ENCODE results near the gene HIVEP3.

Gene HIVEP3

DNA sequence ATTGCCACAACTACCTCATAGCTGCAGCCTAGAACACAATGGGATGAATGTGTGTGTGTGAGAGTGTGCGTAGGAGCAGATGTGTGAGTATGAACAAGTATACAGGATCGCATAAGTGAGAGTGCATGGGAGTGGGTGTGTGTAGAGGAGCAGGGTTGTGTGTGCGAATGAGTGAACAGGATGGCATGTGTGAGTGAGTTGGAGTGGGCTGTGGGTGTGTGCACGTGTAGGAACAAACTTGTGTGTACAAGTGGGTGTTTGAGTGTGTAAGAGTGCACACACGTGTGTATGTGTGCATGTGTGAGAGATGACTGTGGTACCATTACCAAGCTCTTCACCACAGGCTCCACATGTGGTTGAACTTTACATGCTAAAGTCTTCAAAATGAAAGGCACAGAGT is 258.8 kb downstream of the HIVEP3 start:
- H3K4me1 ChIP-seq (ENCODE audit: insufficient read depth, low read length), result peaks cover 89% of the 10 kb centered on the region
- TF ChIP-seq CTCF (IDR thresholded peaks at IDR 0.05; ENCODE audit: borderline replicate concordance, extremely low read depth, low read length, poor library complexity, severe bottlenecking) (no peak), EZH2 (IDR thresholded peaks at IDR 0.05; ENCODE audit: borderline replicate concordance, low read depth, low read length, severe bottlenecking) (no peak)
- H3K36me3 ChIP-seq (ENCODE audit: insufficient read depth, low read length), result peaks cover 44% of the 10 kb centered on the region
- no peak overlapping the region for H2AFZ ChIP-seq (ENCODE audit: low read depth, low read length)
- no peaks in the 10 kb centered on the region for H3K27me3 ChIP-seq (ENCODE audit: insufficient read depth, low read length, poor library complexity)
- peaks cover 81% of the 10 kb centered on the region for H4K20me1 ChIP-seq (ENCODE audit: insufficient read depth, low read length)
- H3K4me2 ChIP-seq (ENCODE audit: insufficient read depth, low read length), result peak overlapping the region; percentile 74
- peak overlapping the region in 1 of 2 experiments; percentile 83; a peak in 3 of 4 replicates for H3K4me3 ChIP-seq (ENCODE audit: low read depth in 1 of 2, low read length in 2 of 2)
- no peak for DNase-seq
- peak overlapping the region; percentile 78 for H3K9ac ChIP-seq (ENCODE audit: low read depth, low read length)
- peaks cover 92% of the 10 kb centered on the region for H3K79me2 ChIP-seq (ENCODE audit: insufficient read depth, low read length)
- H3K27ac ChIP-seq (ENCODE audit: low read length), result peak overlapping the region; percentile 90
- ATAC-seq (ENCODE audit: insufficient read depth, low read depth), result no peak
- H3K9me3 ChIP-seq (ENCODE audit: insufficient read depth, low read length, severe bottlenecking), result no peaks in the 10 kb centered on the region

GRCh38 chr1:41659159-41659495 is 259.6 kb downstream of the HIVEP3 start:
- TF ChIP-seq CTCF (IDR thresholded peaks at IDR 0.05; ENCODE audit: borderline replicate concordance, extremely low read depth, low read length, poor library complexity, severe bottlenecking) (no peak), EZH2 (IDR thresholded peaks at IDR 0.05; ENCODE audit: borderline replicate concordance, low read depth, low read length, severe bottlenecking) (no peak)
- peak overlapping the region; percentile 74 for H3K4me2 ChIP-seq (ENCODE audit: insufficient read depth, low read length)

DNA sequence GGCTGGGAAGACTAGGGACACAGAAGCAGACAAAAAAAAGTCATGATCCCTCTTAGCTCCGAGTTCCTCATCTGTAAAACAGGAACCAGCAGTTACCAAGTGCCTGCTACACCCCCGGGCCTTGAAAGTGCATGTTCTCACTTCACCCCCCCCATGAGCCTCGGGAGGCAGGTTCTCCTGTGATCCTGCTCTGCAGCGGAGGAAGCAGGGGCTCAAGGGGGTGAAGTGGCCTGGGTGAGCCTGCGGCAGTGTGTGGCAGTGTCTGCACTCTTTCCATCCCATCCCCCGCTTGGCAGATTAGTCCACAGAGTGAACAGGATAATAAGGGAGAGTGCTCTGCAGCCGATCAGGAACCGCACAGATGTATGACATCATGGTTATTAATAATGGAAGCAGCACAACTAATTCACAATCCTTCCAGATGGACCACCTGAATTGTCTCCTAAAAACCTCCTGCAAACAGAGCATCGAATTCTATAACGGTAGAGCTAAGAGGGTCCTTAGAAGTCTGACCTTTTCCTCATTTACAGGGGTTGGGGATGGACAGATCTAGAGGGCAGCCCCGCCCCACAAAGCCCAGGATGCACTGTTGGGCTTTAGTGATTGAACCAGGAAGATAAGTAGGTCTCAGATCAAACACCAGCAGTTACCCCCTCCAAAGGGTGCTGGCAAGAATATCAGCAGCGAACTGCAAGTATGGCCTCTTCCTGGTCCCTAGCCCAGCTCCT is 260.1 kb downstream of the HIVEP3 start:
- ATAC-seq (ENCODE audit: insufficient read depth, low read depth) (no peak), DNase-seq (no peak)
- Histone ChIP-seq H2AFZ (ENCODE audit: low read depth, low read length) (no peak overlapping the region), H3K9ac (ENCODE audit: low read depth, low read length) (peak overlapping the region; percentile 78), H3K4me2 (ENCODE audit: insufficient read depth, low read length) (peak overlapping the region; percentile 74), H3K4me1 (ENCODE audit: insufficient read depth, low read length) (peaks cover 89% of the 10 kb centered on the region), H3K79me2 (ENCODE audit: insufficient read depth, low read length) (peaks cover 92% of the 10 kb centered on the region), H3K9me3 (ENCODE audit: insufficient read depth, low read length, severe bottlenecking) (no peaks in the 10 kb centered on the region), H3K36me3 (ENCODE audit: insufficient read depth, low read length) (peaks cover 47% of the 10 kb centered on the region), H4K20me1 (ENCODE audit: insufficient read depth, low read length) (peaks cover 81% of the 10 kb centered on the region), H3K27ac (ENCODE audit: low read length) (peak overlapping the region; percentile 90), H3K4me3 (ENCODE audit: low read depth in 1 of 2, low read length in 2 of 2) (peak overlapping the region in 1 of 2 experiments; percentile 83; a peak in 2 of 4 replicates), H3K27me3 (ENCODE audit: insufficient read depth, low read length, poor library complexity) (no peaks in the 10 kb centered on the region)
- no peak for TF ChIP-seq CTCF (IDR thresholded peaks at IDR 0.05; ENCODE audit: borderline replicate concordance, extremely low read depth, low read length, poor library complexity, severe bottlenecking)
- no peak for TF ChIP-seq EZH2 (IDR thresholded peaks at IDR 0.05; ENCODE audit: borderline replicate concordance, low read depth, low read length, severe bottlenecking)

More at GRCh38 chr1:41659159-41659495, 259.6 kb downstream of the HIVEP3 start:
- Histone ChIP-seq H3K4me3 (ENCODE audit: low read depth in 1 of 2, low read length in 2 of 2) (peak overlapping the region in 1 of 2 experiments; percentile 83; a peak in 2 of 4 replicates), H3K27me3 (ENCODE audit: insufficient read depth, low read length, poor library complexity) (no peaks in the 10 kb centered on the region), H4K20me1 (ENCODE audit: insufficient read depth, low read length) (peaks cover 86% of the 10 kb centered on the region), H3K4me1 (ENCODE audit: insufficient read depth, low read length) (peaks cover 89% of the 10 kb centered on the region), H3K79me2 (ENCODE audit: insufficient read depth, low read length) (peaks cover 92% of the 10 kb centered on the region), H2AFZ (ENCODE audit: low read depth, low read length) (no peak overlapping the region), H3K9me3 (ENCODE audit: insufficient read depth, low read length, severe bottlenecking) (no peaks in the 10 kb centered on the region), H3K36me3 (ENCODE audit: insufficient read depth, low read length) (peaks cover 47% of the 10 kb centered on the region), H3K27ac (ENCODE audit: low read length) (peak overlapping the region; percentile 90), H3K9ac (ENCODE audit: low read depth, low read length) (peak overlapping the region; percentile 78)
- DNase-seq (no peak), ATAC-seq (ENCODE audit: insufficient read depth, low read depth) (no peak)

Data from DND-41 (cell line).